ENCODE results near the gene KRTAP16-1.
"Not testable (repeated sequence)": the region's sequence is repeated elsewhere in the genome, so short reads cannot be mapped to it uniquely, and the experiment has no call there.

The KRTAP16-1 gene, protein sequence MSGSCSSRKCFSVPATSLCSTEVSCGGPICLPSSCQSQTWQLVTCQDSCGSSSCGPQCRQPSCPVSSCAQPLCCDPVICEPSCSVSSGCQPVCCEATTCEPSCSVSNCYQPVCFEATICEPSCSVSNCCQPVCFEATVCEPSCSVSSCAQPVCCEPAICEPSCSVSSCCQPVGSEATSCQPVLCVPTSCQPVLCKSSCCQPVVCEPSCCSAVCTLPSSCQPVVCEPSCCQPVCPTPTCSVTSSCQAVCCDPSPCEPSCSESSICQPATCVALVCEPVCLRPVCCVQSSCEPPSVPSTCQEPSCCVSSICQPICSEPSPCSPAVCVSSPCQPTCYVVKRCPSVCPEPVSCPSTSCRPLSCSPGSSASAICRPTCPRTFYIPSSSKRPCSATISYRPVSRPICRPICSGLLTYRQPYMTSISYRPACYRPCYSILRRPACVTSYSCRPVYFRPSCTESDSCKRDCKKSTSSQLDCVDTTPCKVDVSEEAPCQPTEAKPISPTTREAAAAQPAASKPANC

DNA sequence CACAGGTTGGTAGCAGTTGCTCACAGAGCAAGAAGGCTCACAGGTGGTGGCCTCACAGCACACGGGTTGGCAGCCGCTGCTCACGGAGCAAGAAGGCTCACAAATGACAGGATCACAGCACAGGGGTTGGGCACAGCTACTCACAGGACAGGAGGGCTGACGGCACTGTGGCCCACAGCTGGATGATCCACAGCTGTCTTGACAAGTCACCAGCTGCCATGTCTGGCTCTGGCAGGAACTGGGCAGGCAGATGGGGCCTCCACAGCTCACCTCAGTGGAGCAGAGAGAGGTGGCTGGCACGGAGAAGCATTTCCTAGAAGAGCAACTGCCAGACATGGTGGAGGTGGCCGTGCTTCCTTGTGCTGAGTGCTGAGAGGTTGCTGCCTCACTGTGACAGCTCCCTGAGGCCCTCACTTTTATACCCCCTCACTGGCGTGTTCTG, at the start of gene KRTAP16-1:
TSS of gene KRTAP16-1 (minus strand) at position 392 of the 442 bp plus-strand sequence. CDS start at position 336, 56 bp downstream.
- peak; percentile 88 for DNase-seq

DNA sequence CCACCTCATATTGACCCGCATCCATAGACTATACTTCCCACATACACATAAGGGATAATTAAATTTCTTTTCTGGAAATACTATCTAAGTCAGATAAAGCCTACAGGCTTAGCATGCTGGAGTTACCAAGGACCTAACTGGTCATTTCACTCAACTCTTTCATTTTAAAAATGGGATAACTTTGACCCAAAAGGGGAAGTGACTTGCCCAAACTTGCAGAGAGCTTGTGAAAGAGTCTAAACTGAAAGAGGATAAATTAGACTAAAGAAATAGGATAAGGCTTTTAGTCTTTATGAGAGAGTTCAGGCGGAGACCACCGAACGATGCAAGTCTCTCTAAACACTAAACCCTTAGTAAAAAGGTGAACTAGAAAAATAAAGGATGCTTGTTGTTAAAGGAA, 45.4 kb upstream of the KRTAP16-1 start:
- DNase-seq = no peak

DNA sequence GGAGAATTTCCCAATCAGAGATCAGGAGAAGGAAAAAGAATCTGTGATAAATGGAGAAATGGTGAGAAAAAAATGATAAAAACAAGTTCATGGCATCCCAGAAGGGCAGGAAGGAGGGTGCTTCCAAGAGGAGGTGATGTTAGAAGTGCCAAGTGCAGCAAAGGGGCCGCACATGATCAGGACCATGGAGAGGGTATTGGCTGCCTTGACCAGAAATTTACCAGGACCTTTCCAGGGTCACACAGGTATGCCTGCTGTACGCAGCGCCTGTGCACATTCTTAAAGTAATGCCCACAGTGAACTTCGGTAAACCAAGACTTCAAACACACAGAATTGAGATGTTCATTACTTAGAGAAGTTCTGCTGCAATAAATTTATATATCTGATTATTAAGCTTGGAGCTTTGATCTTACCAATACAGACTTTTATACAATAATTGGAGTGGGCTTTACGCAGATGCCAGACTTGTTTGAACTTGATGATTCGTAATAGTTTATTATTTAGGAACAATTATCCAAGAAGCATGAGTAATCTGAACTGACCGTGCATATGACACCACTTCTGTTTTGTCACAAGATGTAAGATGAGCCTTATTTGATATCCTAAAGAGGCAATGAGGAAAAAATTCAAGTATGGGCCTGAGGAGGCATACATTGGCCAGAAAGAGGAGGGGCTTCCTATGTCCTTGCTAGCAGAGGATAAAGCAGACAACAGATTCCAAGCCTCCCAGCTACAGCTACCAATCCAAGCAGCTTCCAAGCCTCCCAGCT, 43.7 kb upstream of the KRTAP16-1 start:
- no peak for DNase-seq

DNA sequence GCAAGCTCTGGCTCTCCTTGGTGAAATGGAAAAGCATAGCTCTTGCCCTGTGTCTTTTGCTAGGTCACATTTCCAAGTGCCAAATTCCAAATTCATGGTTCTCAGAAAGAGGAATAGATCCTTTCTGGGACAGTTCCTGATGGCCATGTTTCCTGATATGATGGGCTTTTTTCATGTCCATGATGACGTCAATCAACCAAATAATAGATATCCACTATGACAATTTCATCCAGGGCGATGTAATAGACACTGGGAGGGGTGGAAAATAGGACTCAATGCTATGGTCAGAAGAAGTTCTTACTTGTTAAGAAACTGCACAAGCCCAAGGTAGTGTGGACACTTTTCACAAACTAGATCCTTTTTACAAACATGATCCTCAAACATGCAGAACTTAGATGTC, 42.1 kb upstream of the KRTAP16-1 start:
- DNase-seq = no peak

DNA sequence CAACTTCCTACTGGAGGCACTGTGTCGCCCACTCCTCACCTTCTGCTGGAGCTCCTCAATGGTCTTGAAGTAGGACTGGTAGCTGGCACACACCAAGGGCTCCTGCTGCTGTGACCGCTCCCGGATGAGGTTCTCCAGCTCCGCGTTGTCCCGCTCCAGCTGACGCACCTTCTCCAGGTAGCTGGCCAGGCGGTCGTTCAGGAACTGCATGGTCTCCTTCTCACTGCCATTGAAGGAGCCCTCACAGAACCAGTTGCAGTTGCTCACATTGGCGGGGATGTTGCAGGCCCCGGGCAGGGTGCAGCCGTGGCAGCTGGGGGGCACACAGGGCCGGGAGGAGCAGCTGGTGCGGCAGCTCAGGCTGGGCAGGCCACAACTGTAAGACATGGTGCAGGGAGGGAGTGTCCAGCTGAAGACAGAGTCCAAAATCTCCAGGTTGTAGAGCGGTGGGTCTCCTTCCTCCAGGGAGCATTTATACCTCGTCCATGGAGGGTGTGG, 41.3 kb upstream of the KRTAP16-1 start, which contains the start of gene KRT33A:
TSS of gene KRT33A (minus strand) at position 448 of the 498 bp plus-strand sequence. CDS start at position 387, 61 bp downstream.
- not testable (repeated sequence) for DNase-seq

DNA sequence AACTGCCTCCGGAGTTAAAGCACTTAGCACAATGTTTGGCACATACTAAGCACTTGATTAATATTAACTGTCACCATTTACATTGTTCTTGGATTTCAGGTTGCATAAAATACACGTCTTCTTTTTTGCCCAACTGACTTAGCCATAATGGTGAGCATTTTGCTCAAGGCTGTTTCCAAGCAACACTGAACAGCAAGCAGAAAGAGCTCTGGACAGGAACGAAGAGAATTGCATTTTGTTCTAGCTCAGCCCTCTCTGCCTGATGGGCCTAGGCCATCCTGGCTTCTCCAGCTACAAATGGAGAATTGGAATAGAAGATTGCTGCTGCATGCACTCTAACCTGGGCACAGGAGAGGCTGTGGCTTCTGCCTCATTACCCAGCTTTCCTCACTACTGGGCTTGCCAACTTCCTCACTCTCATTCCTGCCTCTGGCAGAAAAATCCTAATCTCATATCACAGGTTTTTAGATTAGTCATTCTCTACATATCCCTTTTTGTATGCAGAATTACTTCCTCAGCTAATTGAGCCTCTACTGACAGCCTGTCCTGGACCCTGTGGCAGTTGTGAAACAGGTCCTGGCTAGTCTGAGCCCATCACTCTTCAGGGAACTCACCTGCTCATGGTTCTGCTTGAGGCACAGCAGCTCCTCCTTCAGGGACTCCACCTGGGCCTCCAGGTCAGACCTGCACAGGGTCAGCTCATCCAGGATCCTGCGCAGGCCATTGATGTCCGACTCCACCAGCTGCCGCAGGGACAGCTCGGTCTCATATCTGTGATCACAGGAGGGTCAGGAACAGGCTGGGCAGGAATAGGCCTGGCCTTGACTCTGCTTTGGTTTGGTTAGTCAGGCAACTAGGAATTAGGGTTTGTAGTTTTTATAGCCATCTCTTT, 39.0 kb upstream of the KRTAP16-1 start:
- no peak for DNase-seq

DNA sequence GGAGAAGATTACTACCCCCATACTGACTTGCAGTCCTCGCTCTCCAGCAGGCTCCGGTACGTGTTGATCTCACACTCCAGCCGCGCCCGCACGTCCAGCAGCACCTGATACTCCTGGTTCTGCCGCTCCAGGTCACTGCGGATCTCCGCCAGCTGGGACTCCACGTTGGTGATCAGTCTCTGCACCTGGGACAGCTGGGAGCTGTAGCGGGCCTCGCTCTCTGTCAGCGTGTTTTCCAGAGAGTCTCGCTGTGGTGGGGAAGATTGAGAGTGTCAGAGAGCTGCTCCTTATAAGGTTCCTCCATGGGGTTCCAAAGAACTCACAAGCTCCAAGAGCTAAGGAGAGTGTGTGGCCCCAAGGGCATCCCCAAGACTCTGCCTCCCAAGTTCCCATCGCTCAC, 37.3 kb upstream of the KRTAP16-1 start:
- not testable (repeated sequence) for DNase-seq

DNA sequence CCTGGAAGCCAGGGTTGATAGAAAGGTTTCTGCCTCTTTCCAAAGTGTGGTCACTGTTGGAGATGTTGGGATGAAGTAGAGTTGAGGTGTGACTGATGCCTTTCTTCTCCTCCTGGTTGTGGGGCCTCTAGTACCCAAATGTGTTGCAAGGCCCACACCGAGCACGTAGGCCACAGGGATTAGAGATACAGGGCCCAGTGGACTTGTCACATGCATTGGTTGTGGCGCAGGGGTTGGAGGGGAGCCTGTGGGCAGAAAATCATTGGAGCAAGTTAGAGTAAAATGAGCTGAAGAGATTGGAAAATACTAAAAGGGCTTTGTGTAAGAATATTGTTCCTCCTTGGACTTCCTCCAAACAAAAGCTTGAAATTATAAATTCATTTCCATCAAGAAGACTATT, 36.9 kb upstream of the KRTAP16-1 start:
- no peak for DNase-seq

DNA sequence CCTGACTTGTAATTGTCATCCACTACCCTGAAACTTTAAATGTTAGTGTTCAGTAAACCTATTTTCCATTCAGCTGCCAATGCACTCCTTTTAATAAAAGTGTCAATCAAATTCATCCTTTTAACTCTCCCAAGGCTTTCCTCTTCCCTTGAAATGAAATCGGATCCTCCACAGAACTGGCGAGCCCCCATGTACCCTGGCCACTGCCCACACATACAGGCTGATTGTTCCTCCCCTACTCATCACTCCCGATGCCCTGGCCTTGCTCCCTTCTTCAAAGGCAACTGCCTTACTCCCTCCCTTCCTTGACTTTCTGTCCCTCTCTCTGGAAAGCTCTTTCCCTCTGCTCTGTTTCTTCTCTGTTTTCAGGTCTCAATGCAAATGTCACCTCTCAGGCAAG, 33.9 kb upstream of the KRTAP16-1 start:
- DNase-seq = no peak

DNA sequence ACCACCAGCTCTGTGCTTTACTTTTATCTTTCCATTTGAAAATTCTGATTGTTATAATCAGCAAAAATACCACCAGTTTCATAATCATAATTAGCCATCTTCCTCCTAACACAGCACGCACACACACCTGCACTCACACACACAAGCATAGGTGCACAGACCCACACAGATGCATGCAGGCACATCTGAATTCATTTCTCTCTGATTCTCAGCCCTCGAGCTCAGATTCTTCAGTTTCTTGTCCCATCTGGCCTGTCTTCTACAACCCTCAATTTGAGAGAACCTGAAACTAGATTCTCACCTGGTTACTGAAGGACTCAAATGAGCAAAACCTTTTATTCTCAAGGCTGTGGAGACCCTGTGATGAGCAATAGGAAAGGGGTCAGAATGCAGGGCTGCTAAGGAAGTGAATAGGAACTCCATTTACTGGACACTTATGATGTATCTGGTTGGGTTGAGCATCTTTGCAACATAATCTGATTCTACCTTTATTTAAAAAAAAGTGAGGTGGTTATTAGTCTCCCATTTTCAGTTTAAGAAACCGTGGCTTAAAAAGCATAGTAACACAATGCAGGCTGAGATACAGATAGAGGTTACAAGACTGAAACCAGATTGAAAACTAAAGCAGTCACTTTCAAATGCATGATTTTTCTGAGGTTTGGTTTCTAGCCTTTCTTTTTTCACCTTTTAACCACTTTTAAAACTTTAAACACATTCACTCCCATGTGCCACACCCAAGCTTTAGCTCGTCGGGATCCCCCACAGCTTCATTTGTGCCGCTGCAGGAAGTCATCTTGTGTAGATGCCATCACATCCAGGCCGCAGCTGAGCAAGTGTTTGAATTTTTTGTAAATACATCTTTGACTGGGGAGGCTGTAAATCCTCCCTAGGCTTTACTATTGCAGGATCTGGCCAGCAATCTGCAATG, 32.1 kb upstream of the KRTAP16-1 start:
- DNase-seq = no peak

DNA sequence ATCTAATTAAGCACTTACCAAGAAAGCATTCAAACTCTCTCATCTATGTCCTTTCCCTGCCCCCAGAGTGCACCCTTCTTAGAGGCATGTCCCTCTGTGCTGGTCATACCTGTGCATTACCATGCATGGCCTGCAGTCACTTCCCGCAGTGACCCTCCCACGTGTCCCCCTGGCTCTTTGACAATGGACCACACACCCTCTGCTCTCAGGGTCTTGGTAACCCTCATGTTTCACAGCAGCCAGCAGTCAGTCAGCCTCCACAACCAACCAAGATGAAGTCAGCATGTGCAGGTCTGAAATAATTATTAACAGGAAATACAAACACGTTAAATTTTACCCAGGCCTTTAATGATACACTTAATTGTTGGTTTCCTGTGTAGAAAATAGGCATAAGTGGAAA, 31.4 kb upstream of the KRTAP16-1 start:
- DNase-seq = no peak

DNA sequence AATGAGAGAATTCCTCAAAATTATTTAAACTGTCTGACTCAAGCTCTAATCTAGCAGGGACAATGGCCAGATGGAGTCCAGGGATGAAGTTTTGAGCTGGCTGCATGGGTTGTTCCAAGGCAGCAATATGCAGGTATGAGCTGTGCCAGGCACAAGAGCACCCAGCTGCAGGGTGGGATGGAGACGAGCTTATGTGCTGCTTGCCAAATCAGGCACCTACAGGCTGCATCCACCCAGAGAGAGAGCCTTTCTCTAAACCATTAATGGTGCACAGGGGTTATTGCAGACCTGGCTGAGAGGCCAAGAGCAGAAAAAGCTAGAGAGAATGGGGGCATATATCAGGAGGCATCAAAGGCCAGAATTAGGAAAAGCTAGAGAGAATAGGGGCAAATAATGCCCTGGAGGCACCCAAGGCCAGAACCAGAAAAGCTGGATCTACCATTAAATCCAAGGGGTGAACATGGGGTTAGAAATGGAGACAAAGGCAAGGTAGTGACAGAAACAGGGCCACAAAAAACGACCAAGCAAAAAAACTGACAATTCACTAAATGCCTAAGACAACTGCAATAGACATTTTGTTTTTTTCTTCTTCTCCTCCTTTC, 30.6 kb upstream of the KRTAP16-1 start:
- no peak for DNase-seq

DNA sequence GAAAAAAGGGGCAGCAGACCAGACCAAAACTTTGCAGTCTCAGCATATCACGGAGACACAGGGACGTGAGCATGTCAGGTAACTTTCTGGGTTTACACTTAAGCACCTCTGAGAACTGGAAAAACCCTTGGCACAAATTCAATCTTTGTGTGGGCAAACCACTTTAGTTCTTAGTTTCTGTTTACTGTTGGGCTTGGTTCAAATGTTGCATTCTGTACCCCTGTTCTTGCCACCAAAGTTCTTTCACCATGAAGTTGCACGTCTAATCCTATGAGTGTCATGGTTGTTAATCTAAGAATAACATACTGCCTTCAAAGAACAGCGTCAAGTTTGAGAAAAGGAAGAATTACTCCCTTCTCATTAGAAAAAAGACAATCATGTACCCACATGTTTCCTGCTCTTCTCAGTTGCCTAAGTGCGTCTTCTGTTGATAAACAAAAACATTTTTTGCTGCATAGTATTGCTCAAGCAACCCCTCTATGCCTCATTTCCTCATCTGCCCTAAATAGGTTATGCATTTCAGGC, 29.9 kb upstream of the KRTAP16-1 start:
- no peak for DNase-seq

DNA sequence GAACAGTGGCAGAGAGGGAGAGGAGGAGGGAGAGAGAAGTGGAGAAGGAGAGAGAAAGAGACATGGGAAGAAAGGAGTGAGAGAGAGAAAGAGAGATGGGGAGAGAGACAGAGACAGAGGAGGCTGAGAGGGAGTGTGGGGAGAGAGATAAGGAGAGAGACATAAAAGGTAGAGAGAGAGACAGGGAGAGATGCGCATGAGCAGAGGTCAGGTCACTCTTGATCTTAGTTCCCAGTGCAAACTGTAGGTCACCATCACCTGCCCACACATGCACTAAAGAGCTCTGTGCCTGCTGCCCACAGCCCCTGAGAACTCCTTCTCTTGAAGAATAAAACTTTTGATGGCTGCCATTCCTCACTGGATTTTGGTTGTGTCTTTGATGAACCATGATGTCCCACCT, 26.6 kb upstream of the KRTAP16-1 start:
- no peak for DNase-seq

DNA sequence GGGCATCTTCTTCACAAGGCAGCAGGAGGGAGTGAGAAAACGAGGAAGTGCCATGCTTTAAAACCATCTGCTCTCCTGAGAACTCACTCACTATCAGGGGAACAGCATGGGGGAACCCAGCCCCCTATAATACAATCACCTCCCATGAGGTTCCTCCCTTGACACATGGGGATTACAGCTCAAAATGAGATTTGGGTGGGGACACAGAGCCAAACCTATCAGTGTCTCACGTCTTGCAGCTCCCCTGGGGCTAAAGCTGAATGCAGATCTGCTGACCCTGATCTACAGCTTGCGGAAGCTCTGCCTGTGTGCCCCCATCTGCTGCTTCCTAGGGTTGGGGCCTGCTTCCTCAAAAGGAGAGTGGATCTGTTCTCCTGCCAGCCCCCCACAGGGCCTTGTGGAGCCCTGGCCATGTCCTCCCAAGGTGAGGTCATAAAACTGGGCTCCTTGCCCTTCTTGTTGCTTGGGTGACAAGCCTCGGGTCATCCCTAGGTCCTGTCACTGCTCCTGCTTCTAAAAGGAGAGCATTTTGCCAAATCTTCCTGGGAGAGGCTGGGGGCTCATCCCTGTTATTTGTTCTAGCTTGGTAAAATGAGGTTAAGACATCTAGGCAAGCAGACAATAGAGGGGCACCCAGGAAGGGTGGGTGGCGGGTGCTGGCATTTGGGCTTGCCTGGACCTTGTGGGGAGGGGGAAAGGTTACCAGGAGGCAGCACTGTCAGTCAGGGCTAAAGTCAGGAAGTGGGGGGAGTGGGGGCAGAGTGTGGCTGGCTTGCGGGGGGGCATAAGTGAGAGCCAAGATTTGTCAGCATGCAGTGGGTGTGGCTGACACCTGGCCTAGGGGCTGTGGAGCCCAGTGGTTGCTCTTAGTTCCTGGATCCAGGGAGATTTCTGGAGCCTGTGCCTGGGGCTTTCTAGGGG, 25.5 kb upstream of the KRTAP16-1 start:
- DNase-seq = no peak

DNA sequence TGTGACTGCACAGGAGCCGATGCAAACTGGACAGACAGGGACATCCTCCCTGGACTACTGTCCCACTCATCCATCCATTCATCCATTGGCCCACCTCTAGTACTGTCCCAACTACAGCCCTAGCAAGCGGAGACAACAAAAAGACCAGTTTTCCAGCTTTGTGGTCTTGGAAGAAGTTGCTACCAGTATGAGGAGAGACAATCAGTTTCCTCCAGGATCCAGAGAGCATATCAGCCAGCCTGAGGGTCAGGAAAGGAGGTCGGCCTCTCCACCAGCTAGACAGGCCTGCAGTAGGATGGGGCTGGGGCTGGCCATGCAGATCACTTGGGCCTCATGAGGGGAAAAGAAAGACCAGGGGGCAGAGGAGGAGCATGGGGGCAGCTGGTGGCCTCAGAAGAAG, 24.7 kb upstream of the KRTAP16-1 start:
- DNase-seq = no peak

DNA sequence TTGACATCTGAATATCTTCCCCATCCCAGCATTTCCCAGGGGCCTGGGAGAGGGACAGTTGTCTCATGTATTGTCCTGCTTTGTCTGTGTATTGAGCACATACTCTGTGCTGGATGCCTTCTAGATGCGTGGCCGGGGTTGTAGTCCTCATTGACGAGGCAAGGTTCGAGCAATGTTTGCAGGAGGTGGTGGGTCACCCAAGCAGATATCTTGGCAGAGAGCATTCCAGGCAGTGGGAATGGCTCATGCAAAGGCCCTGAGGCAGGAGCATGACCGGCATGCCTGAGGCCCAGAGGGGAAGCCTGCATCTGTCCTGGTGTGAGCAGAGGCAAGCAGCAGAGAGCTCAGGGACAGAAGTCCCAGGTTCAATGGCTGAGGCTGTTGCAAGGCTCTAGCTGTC, 24.0 kb upstream of the KRTAP16-1 start:
- no peak for DNase-seq

DNA sequence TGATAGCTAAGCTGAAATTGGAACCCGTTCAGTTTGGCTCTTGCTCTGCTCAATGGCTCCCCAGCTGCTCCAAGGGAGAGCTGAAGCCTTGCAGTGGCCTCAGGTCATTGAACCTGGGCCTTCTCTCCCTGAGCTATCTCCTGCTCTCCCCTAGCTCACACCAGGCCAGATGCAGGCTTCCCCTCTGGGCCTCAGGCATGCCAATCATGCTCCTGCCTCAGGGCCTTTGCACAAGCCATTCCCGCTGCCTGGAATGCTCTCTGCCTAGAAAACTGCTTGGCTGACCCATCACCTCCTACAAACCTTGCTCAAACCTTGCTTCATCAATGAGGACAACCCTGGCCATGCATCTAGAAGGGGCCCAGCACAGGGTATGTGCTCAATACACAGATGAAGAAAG, 23.1 kb upstream of the KRTAP16-1 start:
- no peak for DNase-seq

DNA sequence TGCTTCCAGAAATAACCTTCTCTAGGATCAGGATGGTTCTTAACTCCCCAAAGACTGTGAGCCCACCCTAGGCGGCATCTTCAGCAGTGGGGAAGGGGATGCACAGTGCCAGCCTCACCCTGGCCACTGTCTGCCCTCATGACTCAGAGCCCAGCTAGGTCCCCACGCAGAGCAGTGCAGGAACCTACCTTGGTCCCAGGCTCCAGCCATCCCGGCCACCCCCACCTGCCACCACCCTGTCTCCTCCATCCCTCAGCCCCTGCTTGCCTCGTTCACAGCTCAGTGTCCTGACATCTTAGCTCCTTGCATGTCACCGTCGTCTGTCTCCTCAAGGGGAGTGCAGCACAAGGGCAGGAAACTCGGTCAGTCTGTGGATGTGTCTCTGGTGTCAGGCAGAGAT, 22.5 kb upstream of the KRTAP16-1 start:
- no peak for DNase-seq
